SK-N-SH (cell line): Measurements from ENCODE around the gene ARV1. TPM values are rescaled to one million over a fixed set of nuclear protein-coding genes. Genes with fewer than 3 reads are reported as not detected.
"Not testable (repeated sequence)": the region's sequence is repeated elsewhere in the genome, so short reads cannot be mapped to it uniquely, and the experiment has no call there.

Experiments
- CTCF ChIA-PET: fragments of 300-600, 350-600 bp; formaldehyde crosslinking; extraction: SDS; loops from one replicate; lab custom pipeline; 2021; lab: Yijun Ruan, JAX
- POLR2A ChIA-PET: fragments of 350-600 bp; sonication (Branson Sonifier 250); formaldehyde crosslinking; extraction: SDS; loops from one replicate; lab custom pipeline; 2020; ENCODE audit warnings: antibody characterized with exemption, inconsistent platforms; lab: Yijun Ruan, JAX
- DNase-seq: peaks from one replicate; pipeline ENCODE4 v3.0.0; 2012
- H2AFZ ChIP-seq: fragments of 200-600 bp; sonication (generic); 2 replicates; pipeline ENCODE4 v1.8.1; 2016; ENCODE audit warnings: antibody characterized with exemption, mild to moderate bottlenecking, low read depth
- H3F3A ChIP-seq: fragments of 200-600 bp; sonication (generic); replicated peaks from 2 replicates; pipeline ENCODE3; 2016; ENCODE audit warnings: antibody characterized with exemption, mild to moderate bottlenecking; ENCODE audit not compliant: insufficient read depth
- H3K27ac ChIP-seq, 2 experiments: fragments of 200-500 bp in 1 of 2; fragments of 200-600 bp in 1 of 2; sonication (Bioruptor generic) in 1 of 2; sonication (generic), shearing (Covaris generic) in 1 of 2; 2 replicates each; pipeline versions ENCODE4 v1.5.1 to v1.6.1; 2014 to 2016; ENCODE audit warnings: low read depth in 2 of 2, inconsistent platforms in 1 of 2, low read length in 1 of 2, mild to moderate bottlenecking in 1 of 2, mixed read lengths in 1 of 2
- H3K27me3 ChIP-seq: fragments of 200-600 bp; sonication (generic), shearing (Covaris generic); 2 replicates; pipeline ENCODE4 v1.6.1; 2016; ENCODE audit warnings: mixed run types; ENCODE audit not compliant: insufficient read depth
- H3K36me3 ChIP-seq, 2 experiments: fragments of 200-500 bp in 1 of 2; fragments of 200-600 bp in 1 of 2; sonication (Bioruptor generic) in 1 of 2; sonication (generic) in 1 of 2; replicated peaks in 1 of 2; 2 replicates each; pipeline versions ENCODE3 to v1.5.1; 2014 to 2016; ENCODE audit warnings: low read length in 1 of 2, mild to moderate bottlenecking in 1 of 2; ENCODE audit not compliant: insufficient read depth in 2 of 2, control insufficient read depth in 1 of 2
- H3K4me1 ChIP-seq, 2 experiments: fragments of 200-500 bp in 1 of 2; fragments of 200-600 bp in 1 of 2; sonication (Bioruptor generic) in 1 of 2; sonication (generic), shearing (Covaris generic) in 1 of 2; 2 replicates each; pipeline versions ENCODE4 v1.5.1 to v1.6.1; 2014 to 2016; ENCODE audit warnings: low read depth in 1 of 2, low read length in 1 of 2, mixed run types in 1 of 2; ENCODE audit not compliant: insufficient read depth in 2 of 2, control insufficient read depth in 1 of 2
- H3K4me2 ChIP-seq: fragments of 200-600 bp; sonication (generic), shearing (Covaris generic); 2 replicates; pipeline ENCODE4 v1.6.1; 2017; ENCODE audit warnings: mixed run types
- H3K4me3 ChIP-seq, 2 experiments: fragments of 200-500 bp in 1 of 2; fragments of 200-600 bp in 1 of 2; sonication (Bioruptor generic) in 1 of 2; sonication (generic), shearing (Covaris generic) in 1 of 2; 2 replicates each; pipeline versions ENCODE4 v1.5.1 to v1.8.1; 2014 to 2016; ENCODE audit warnings: low read depth in 2 of 2, inconsistent platforms in 1 of 2, low read length in 1 of 2, mild to moderate bottlenecking in 1 of 2, mixed read lengths in 1 of 2, moderate library complexity in 1 of 2
- H3K79me2 ChIP-seq: fragments of 200-600 bp; sonication (generic); 2 replicates; pipeline ENCODE4 v1.8.1; 2017; ENCODE audit warnings: mild to moderate bottlenecking; ENCODE audit not compliant: insufficient read depth
- H3K9ac ChIP-seq: fragments of 200-600 bp; sonication (generic); 2 replicates; pipeline ENCODE4 v1.6.1; 2017; ENCODE audit warnings: mixed run types
- H3K9me2 ChIP-seq: fragments of 200-600 bp; sonication (generic); 2 replicates; pipeline ENCODE4 v1.6.1; 2017; ENCODE audit warnings: mixed run types
- H3K9me3 ChIP-seq: fragments of 200-600 bp; sonication (generic); 2 replicates; pipeline ENCODE4 v1.6.1; 2017; ENCODE audit warnings: mixed run types, mild to moderate bottlenecking, moderate library complexity
- H4K20me1 ChIP-seq: fragments of 200-600 bp; sonication (generic); 2 replicates; pipeline ENCODE4 v1.6.1; 2017; ENCODE audit warnings: mild to moderate bottlenecking, mixed run types; ENCODE audit not compliant: insufficient read depth
- ELF1 ChIP-seq: IDR thresholded peaks from 2 replicates; pipeline ENCODE4 v1.4.0; 2012
- FOXJ3 ChIP-seq: sonication (generic); formaldehyde crosslinking; IDR thresholded peaks from 2 replicates; pipeline ENCODE4 v1.5.1; 2020; ENCODE audit warnings: mild to moderate bottlenecking, missing genetic modification reagents
- FOXM1 ChIP-seq: IDR thresholded peaks from 2 replicates; pipeline ENCODE4 v1.4.0; 2012; ENCODE audit warnings: low read depth, mild to moderate bottlenecking
- GABPA ChIP-seq: IDR thresholded peaks from 2 replicates; pipeline ENCODE4 v1.4.0; 2012; ENCODE audit warnings: low read depth, mild to moderate bottlenecking
- GATA2 ChIP-seq: sonication (generic); formaldehyde crosslinking; IDR thresholded peaks from 2 replicates; pipeline ENCODE4 v1.5.0; 2020; ENCODE audit warnings: mild to moderate bottlenecking, missing genetic modification reagents
- JUND ChIP-seq: IDR thresholded peaks from 2 replicates; pipeline ENCODE4 v1.4.0; 2012
- MAX ChIP-seq: IDR thresholded peaks from 2 replicates; pipeline ENCODE4 v1.4.0; 2012; ENCODE audit warnings: low read depth
- MEF2A ChIP-seq: IDR thresholded peaks from 2 replicates; pipeline ENCODE4 v1.4.0; 2012; ENCODE audit warnings: low read depth, borderline replicate concordance
- MXI1 ChIP-seq: IDR thresholded peaks from 2 replicates; pipeline ENCODE4 v1.6.1; 2012; ENCODE audit warnings: mild to moderate bottlenecking, low read depth, low read length, improper control_type of control experiment
- PBX3 ChIP-seq: IDR thresholded peaks from 2 replicates; pipeline ENCODE4; 2012
- POLR2AphosphoS5 ChIP-seq: IDR thresholded peaks from 2 replicates; pipeline ENCODE4 v1.6.1; 2012; ENCODE audit warnings: low read depth, low read length
- RAD21 ChIP-seq: IDR thresholded peaks from 2 replicates; pipeline ENCODE4 v1.6.1; 2012; ENCODE audit warnings: mild to moderate bottlenecking, low read length
- RCOR1 ChIP-seq: fragments of 150-350 bp; IDR thresholded peaks from 2 replicates; pipeline ENCODE4 v1.6.1; 2017; ENCODE audit warnings: antibody characterized with exemption, low read length
- REST ChIP-seq: IDR thresholded peaks from 2 replicates; pipeline ENCODE4 v1.6.1; 2012; ENCODE audit warnings: mild to moderate bottlenecking, low read depth, low read length, moderate library complexity
- SMC3 ChIP-seq: IDR thresholded peaks from 2 replicates; pipeline ENCODE4 v1.6.1; 2012; ENCODE audit warnings: low read depth, low read length, improper control_type of control experiment
- TAF1 ChIP-seq: IDR thresholded peaks from 2 replicates; pipeline ENCODE4 v1.6.1; 2012; ENCODE audit warnings: low read depth, mild to moderate bottlenecking, low read length, moderate library complexity, borderline replicate concordance
- YY1 ChIP-seq: IDR thresholded peaks from 2 replicates; pipeline ENCODE4 v1.4.0; 2012; ENCODE audit warnings: low read depth, mild to moderate bottlenecking
- ZBTB33 ChIP-seq: IDR thresholded peaks from 2 replicates; pipeline ENCODE4 v1.4.0; 2012; ENCODE audit warnings: low read depth, borderline replicate concordance
- WGBS: methylation state at CpG from one replicate; pipeline ENCODE4 v1.1.6; 2017; ENCODE audit warnings: low lambda C conversion rate; 5-methylcytosine and 5-hydroxymethylcytosine counted together
- polyA plus RNA-seq, 3 experiments: library from polyadenylated mRNA; depleted of rRNA; stranded (reverse); fragments of >200 nt; gene quantifications; 2 replicates each; pipeline ENCODE4 v1.2.3, GENCODE V29; 2012
- TF ChIP-seq, protein P1 (sequence below): IDR thresholded peaks from 2 replicates; pipeline ENCODE4 v1.4.0; 2012; ENCODE audit warnings: low read depth, borderline replicate concordance

ARV1 gene
- polyA plus RNA-seq, 1 of the 3 experiments (the other 2 are of a cell fraction), result 26.7 TPM

DNA sequence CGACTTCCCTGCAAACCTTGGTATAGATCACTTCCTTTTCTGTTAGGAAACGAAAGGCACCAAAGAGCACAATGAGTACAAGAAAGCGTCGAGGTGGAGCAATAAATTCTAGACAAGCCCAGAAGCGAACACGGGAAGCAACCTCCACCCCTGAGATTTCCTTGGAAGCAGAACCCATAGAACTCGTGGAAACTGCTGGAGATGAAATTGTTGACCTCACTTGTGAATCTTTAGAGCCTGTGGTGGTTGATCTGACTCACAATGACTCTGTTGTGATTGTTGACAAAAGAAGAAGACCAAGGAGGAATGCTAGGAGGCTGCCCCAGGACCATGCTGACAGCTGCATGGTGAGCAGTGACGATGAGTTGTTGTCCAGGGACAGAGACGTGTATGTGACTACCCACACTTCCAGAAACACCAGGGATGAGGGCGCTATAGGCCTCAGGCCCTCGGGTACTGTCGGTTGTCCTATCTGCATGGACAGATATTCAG is 42.7 kb downstream of the ARV1 start (continued):
- TF ChIP-seq JUND, result no peak

- WGBS, result 81% methylated on average over 7 of the region's 7 CpGs
- CTCF ChIA-PET, H3K4me2 ChIP-seq, H4K20me1 ChIP-seq, H3F3A ChIP-seq, H3K9me3 ChIP-seq, H3K9me2 ChIP-seq, DNase-seq, H3K4me3 ChIP-seq, H3K27ac ChIP-seq, H2AFZ ChIP-seq, H3K36me3 ChIP-seq, H3K9ac ChIP-seq, POLR2A ChIA-PET, H3K27me3 ChIP-seq, H3K79me2 ChIP-seq, H3K4me1 ChIP-seq: not testable (repeated sequence)
These were observed 43.6 kb downstream of the ARV1 start for GRCh38 chr1:231022543-231022942.

DNA sequence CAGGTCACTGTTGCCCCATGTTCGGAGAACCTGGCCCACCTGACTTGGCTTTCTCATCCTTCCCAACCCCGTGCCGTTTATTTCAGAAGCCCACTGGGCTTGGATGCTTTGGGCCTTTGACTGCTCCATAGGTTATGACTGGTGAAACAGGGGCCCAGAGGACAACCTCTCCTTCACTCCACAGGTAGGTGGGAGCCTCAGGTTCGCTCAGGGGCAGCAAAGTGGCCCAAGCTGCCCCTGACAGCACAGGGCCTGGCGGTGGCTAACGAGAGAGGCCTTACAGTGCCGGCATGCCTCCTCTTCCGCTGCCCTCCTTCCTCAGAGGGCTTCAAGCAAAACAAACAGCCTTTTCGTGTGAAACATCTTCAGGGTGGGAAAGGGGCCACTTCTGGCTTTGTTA is 44.3 kb downstream of the ARV1 start:
- H3K9me3 ChIP-seq, result no peaks in the 10 kb centered on the region
- ChIA-PET CTCF (no interaction called here), POLR2A (no interaction called here)
- H3F3A ChIP-seq, result no peaks in the 10 kb centered on the region
- WGBS, result 85% methylated on average over 8 of the region's 9 CpGs
- H3K79me2 ChIP-seq, result no peaks in the 10 kb centered on the region
- no peak overlapping the region for H3K9ac ChIP-seq
- no peak overlapping the region for H3K27ac ChIP-seq
- no peaks in the 10 kb centered on the region for H3K27me3 ChIP-seq
- no peak for DNase-seq
- H4K20me1 ChIP-seq, result no peaks in the 10 kb centered on the region
- no peak for TF ChIP-seq MXI1
- TF ChIP-seq, protein P1, sequence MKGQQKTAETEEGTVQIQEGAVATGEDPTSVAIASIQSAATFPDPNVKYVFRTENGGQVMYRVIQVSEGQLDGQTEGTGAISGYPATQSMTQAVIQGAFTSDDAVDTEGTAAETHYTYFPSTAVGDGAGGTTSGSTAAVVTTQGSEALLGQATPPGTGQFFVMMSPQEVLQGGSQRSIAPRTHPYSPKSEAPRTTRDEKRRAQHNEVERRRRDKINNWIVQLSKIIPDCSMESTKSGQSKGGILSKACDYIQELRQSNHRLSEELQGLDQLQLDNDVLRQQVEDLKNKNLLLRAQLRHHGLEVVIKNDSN, result no peak
- no peak for TF ChIP-seq RAD21
- no peak for TF ChIP-seq TAF1
- TF ChIP-seq ELF1, result no peak
- no peak for TF ChIP-seq PBX3
- TF ChIP-seq ZBTB33, result no peak
- no peak for TF ChIP-seq SMC3
- no peak for TF ChIP-seq FOXJ3 (CRISPR knock-in tag)
- TF ChIP-seq YY1, result no peak
- TF ChIP-seq GABPA, result no peak
- TF ChIP-seq GATA2 (CRISPR knock-in tag), result no peak
- TF ChIP-seq REST, result no peak
- no peak for TF ChIP-seq MAX
- TF ChIP-seq POLR2AphosphoS5, result no peak
- TF ChIP-seq FOXM1, result no peak
- TF ChIP-seq RCOR1, result no peak
- TF ChIP-seq MEF2A, result no peak
- H3K4me1 ChIP-seq, result no peaks in the 10 kb centered on the region
- no peaks in the 10 kb centered on the region for H3K36me3 ChIP-seq
- H3K4me2 ChIP-seq, result no peak overlapping the region
- H2AFZ ChIP-seq, result no peak overlapping the region
- H3K4me3 ChIP-seq, result no peak overlapping the region
- H3K9me2 ChIP-seq, result no peaks in the 10 kb centered on the region
